Stimulated activated naive CD8-positive, alpha-beta T cell treated with anti-CD3 and anti-CD28 coated beads, Interleukin-15, Interleukin-2, amounts not matched to agents 100 U/mL and 50 U/mL, for 24 hours (primary cell): ENCODE data around the gene LSAMP.
A peak's percentile ranks its signal among the peaks of the same experiment; 100 is the strongest.
"Not testable (repeated sequence)": the region's sequence is repeated elsewhere in the genome, so short reads cannot be mapped to it uniquely, and the experiment has no call there.

Experiments
- ATAC-seq: fragments of 150-1000 bp; cut with Tn5 transposase; one replicate; pipeline ENCODE4 v1.10.0; 2021
- DNase-seq: peaks from one replicate; pipeline ENCODE4 v3.0.0; 2021

LSAMP gene

GRCh38 chr3:115833074-115833473, 612.2 kb downstream of the LSAMP start:
- ATAC-seq (no peak), DNase-seq (no peak)

- DNase-seq, result no peak
These were observed 613.0 kb downstream of the LSAMP start for GRCh38 chr3:115832265-115832664.

GRCh38 chr3:115831864-115832263, 613.4 kb downstream of the LSAMP start:
- DNase-seq (no peak), ATAC-seq (no peak)

More at GRCh38 chr3:115832265-115832664, 613.0 kb downstream of the LSAMP start:
- ATAC-seq, result no peak

- DNase-seq (no peak), ATAC-seq (no peak)
These were observed 614.4 kb downstream of the LSAMP start for GRCh38 chr3:115830764-115831395.

- no peak for ATAC-seq
- no peak for DNase-seq
These were observed 616.9 kb downstream of the LSAMP start for GRCh38 chr3:115828401-115828800.

- DNase-seq (no peak), ATAC-seq (no peak)
These were observed 617.8 kb downstream of the LSAMP start for GRCh38 chr3:115827495-115827894.

- ATAC-seq (no peak), DNase-seq (no peak)
These were observed 620.2 kb downstream of the LSAMP start for GRCh38 chr3:115825046-115825445.

GRCh38 chr3:115823083-115823482, 622.2 kb downstream of the LSAMP start:
- ATAC-seq, result no peak

GRCh38 chr3:115822579-115822978, 622.7 kb downstream of the LSAMP start:
- no peak for DNase-seq
- ATAC-seq, result no peak

More at GRCh38 chr3:115823083-115823482, 622.2 kb downstream of the LSAMP start:
- no peak for DNase-seq

GRCh38 chr3:115819785-115820384, 625.4 kb downstream of the LSAMP start:
- peak; percentile 51 for DNase-seq
- ATAC-seq, result peak; percentile 80

GRCh38 chr3:115814778-115815380, 630.4 kb downstream of the LSAMP start:
- DNase-seq (peak; percentile 74), ATAC-seq (peak; percentile 52)

- ATAC-seq (no peak), DNase-seq (no peak)
These were observed 631.3 kb downstream of the LSAMP start for GRCh38 chr3:115814006-115814405.

GRCh38 chr3:115808816-115809215, 636.5 kb downstream of the LSAMP start:
- DNase-seq, result no peak
- no peak for ATAC-seq

GRCh38 chr3:115808244-115808643, 637.0 kb downstream of the LSAMP start:
- DNase-seq, result no peak
- no peak for ATAC-seq

GRCh38 chr3:115806501-115806900, 638.8 kb downstream of the LSAMP start:
- ATAC-seq, result no peak
- DNase-seq, result no peak

GRCh38 chr3:115805520-115805919, 639.8 kb downstream of the LSAMP start:
- no peak for DNase-seq
- ATAC-seq, result no peak

GRCh38 chr3:115804713-115805119, 640.6 kb downstream of the LSAMP start:
- ATAC-seq, result no peak
- no peak for DNase-seq

- no peak for DNase-seq
- ATAC-seq, result no peak
These were observed 641.1 kb downstream of the LSAMP start for GRCh38 chr3:115804200-115804599.

GRCh38 chr3:115803661-115804060, 641.6 kb downstream of the LSAMP start:
- DNase-seq (no peak), ATAC-seq (no peak)

GRCh38 chr3:115800489-115801075, 644.7 kb downstream of the LSAMP start:
- no peak for DNase-seq
- no peak for ATAC-seq

GRCh38 chr3:115800065-115800464, 645.2 kb downstream of the LSAMP start:
- DNase-seq, ATAC-seq: not testable (repeated sequence)

GRCh38 chr3:115792206-115792955, 652.9 kb downstream of the LSAMP start:
- DNase-seq (peak; percentile 12), ATAC-seq (peak; percentile 74)
